ENCODE results near the gene SLC9A5. TPM values are rescaled to one million over a fixed set of nuclear protein-coding genes. Genes with fewer than 3 reads are reported as not detected.

Gene SLC9A5
- total RNA-seq, 1 experiment from 2014 or later: not detected

GRCh38 chr16:67212766-67213165, 36.0 kb upstream of the SLC9A5 start:
- in situ Hi-C loops (cut with HindIII; ENCODE audit: low pct_unique_long_range_greater_than_20kb, low sequenced_read_pairs): no loop called here
- peak; percentile 39 for DNase-seq (ENCODE audit: low read depth)

GRCh38 chr16:67213197-67214019, 35.4 kb upstream of the SLC9A5 start:
- DNase-seq (ENCODE audit: low read depth): no peak
- in situ Hi-C loops (cut with HindIII; ENCODE audit: low pct_unique_long_range_greater_than_20kb, low sequenced_read_pairs): no loop called here

GRCh38 chr16:67215706-67216105, 33.1 kb upstream of the SLC9A5 start:
- in situ Hi-C loops (cut with HindIII; ENCODE audit: low pct_unique_long_range_greater_than_20kb, low sequenced_read_pairs): no loop called here
- no peak for DNase-seq (ENCODE audit: low read depth)

- in situ Hi-C loops (cut with HindIII; ENCODE audit: low pct_unique_long_range_greater_than_20kb, low sequenced_read_pairs): no loop called here
- DNase-seq (ENCODE audit: low read depth): no peak
Observed at GRCh38 chr16:67216612-67217490, 31.9 kb upstream of the SLC9A5 start.

- DNase-seq (ENCODE audit: low read depth): no peak
- in situ Hi-C loops (cut with HindIII; ENCODE audit: low pct_unique_long_range_greater_than_20kb, low sequenced_read_pairs): no loop called here
Observed at GRCh38 chr16:67223992-67224391, 24.8 kb upstream of the SLC9A5 start.

- no peak for DNase-seq (ENCODE audit: low read depth)
- in situ Hi-C loops (cut with HindIII; ENCODE audit: low pct_unique_long_range_greater_than_20kb, low sequenced_read_pairs): no loop called here
Observed at GRCh38 chr16:67226295-67226803, 22.4 kb upstream of the SLC9A5 start.

GRCh38 chr16:67226804-67227566, 21.8 kb upstream of the SLC9A5 start, which contains the start of gene TMEM208:
TSS of gene TMEM208 (plus strand) at chr16:67227130. CDS start at chr16:67227219, 89 bp downstream.
- in situ Hi-C loops (cut with HindIII; ENCODE audit: low pct_unique_long_range_greater_than_20kb, low sequenced_read_pairs): no loop called here
- peak; percentile 98 for DNase-seq (ENCODE audit: low read depth)

- DNase-seq (ENCODE audit: low read depth): no peak
- in situ Hi-C loops (cut with HindIII; ENCODE audit: low pct_unique_long_range_greater_than_20kb, low sequenced_read_pairs): no loop called here
Observed at GRCh38 chr16:67227567-67227921, 21.2 kb upstream of the SLC9A5 start.

- no peak for DNase-seq (ENCODE audit: low read depth)
- in situ Hi-C loops (cut with HindIII; ENCODE audit: low pct_unique_long_range_greater_than_20kb, low sequenced_read_pairs): no loop called here
Observed at GRCh38 chr16:67228034-67228785, 20.6 kb upstream of the SLC9A5 start.

GRCh38 chr16:67228905-67229304, 19.9 kb upstream of the SLC9A5 start:
- no peak for DNase-seq (ENCODE audit: low read depth)
- in situ Hi-C loops (cut with HindIII; ENCODE audit: low pct_unique_long_range_greater_than_20kb, low sequenced_read_pairs): no loop called here

- in situ Hi-C loops (cut with HindIII; ENCODE audit: low pct_unique_long_range_greater_than_20kb, low sequenced_read_pairs): no loop called here
- DNase-seq (ENCODE audit: low read depth): no peak
Observed at GRCh38 chr16:67229906-67230808, 18.6 kb upstream of the SLC9A5 start.

GRCh38 chr16:67230809-67231660, 17.7 kb upstream of the SLC9A5 start:
- in situ Hi-C loops (cut with HindIII; ENCODE audit: low pct_unique_long_range_greater_than_20kb, low sequenced_read_pairs): no loop called here
- no peak for DNase-seq (ENCODE audit: low read depth)

- in situ Hi-C loops (cut with HindIII; ENCODE audit: low pct_unique_long_range_greater_than_20kb, low sequenced_read_pairs): no loop called here
- no peak for DNase-seq (ENCODE audit: low read depth)
Observed at GRCh38 chr16:67233596-67233995, 15.2 kb upstream of the SLC9A5 start.

GRCh38 chr16:67234180-67234597, 14.6 kb upstream of the SLC9A5 start:
- in situ Hi-C loops (cut with HindIII; ENCODE audit: low pct_unique_long_range_greater_than_20kb, low sequenced_read_pairs): no loop called here

GRCh38 chr16:67235816-67236562, 12.8 kb upstream of the SLC9A5 start:
- in situ Hi-C loops (cut with HindIII; ENCODE audit: low pct_unique_long_range_greater_than_20kb, low sequenced_read_pairs): no loop called here
- no peak for DNase-seq (ENCODE audit: low read depth)

More at GRCh38 chr16:67234180-67234597, 14.6 kb upstream of the SLC9A5 start:
- DNase-seq (ENCODE audit: low read depth): no peak

Measured in Caki2 (cell line).